ENCODE measurements around the gene OR1L8.

- TF ChIP-seq CTCF (conservative IDR thresholded peaks at IDR 0.05 in 1 of 2, IDR thresholded peaks at IDR 0.05 in 1 of 2; ENCODE audit: extremely low read depth in 1 of 2, insufficient read depth in 1 of 2, low read depth in 1 of 2, low read length in 2 of 2) (no peak), EZH2 (IDR thresholded peaks at IDR 0.05; ENCODE audit: borderline replicate concordance, low read length) (no peak)
Observed at GRCh38 chr9:122619996-122620395, 36.8 kb upstream of the OR1L8 start.
